ENCODE data around the gene SLC4A4.

SLC4A4 gene

GRCh38 chr4:71348586-71348985 is 9.8 kb downstream of the SLC4A4 start:
- Histone ChIP-seq H3K9ac (no peak overlapping the region), H3K4me3 (no peak overlapping the region), H3K9me3 (replicated peaks in 1 of 11) (no peaks in the 10 kb centered on the region), H3K36me3 (no peaks in the 10 kb centered on the region), H3K27ac (no peak overlapping the region), H3K4me2 (peak overlapping the region in 4 of 11 experiments; percentile 24 to 32 (median 27); a peak in 5 of 22 replicates), H3K4me1 (peaks cover 0 to 6% (median 0%) of the 10 kb centered on the region in 10 experiments; a peak in 2 of 20 replicates), H3K27me3 (no peaks in the 10 kb centered on the region), H4K20me1 (no peaks in the 10 kb centered on the region)
- no peak for TF ChIP-seq Cebpa-rat (IDR thresholded peaks at IDR 0.05)

- no peak overlapping the region for H3K4me3 ChIP-seq
- no peaks in the 10 kb centered on the region for H3K27me3 ChIP-seq
- H3K4me1 ChIP-seq: no peaks in the 10 kb centered on the region
- H3K36me3 ChIP-seq: no peaks in the 10 kb centered on the region
- H3K9ac ChIP-seq: no peak overlapping the region
- no peak for TF ChIP-seq Cebpa-rat (IDR thresholded peaks at IDR 0.05)
- no peak overlapping the region for H3K27ac ChIP-seq
- H3K4me2 ChIP-seq: no peak overlapping the region
- H3K9me3 ChIP-seq (replicated peaks in 1 of 11): no peaks in the 10 kb centered on the region
- H4K20me1 ChIP-seq: no peaks in the 10 kb centered on the region
Measured at GRCh38 chr4:71355045-71355444, 16.2 kb downstream of the SLC4A4 start.

- H3K4me3 ChIP-seq: no peak overlapping the region
- no peaks in the 10 kb centered on the region for H3K4me1 ChIP-seq
- H3K36me3 ChIP-seq: no peaks in the 10 kb centered on the region
- H3K9me3 ChIP-seq (replicated peaks in 1 of 11): no peaks in the 10 kb centered on the region
- no peaks in the 10 kb centered on the region for H3K27me3 ChIP-seq
- TF ChIP-seq Cebpa-rat (IDR thresholded peaks at IDR 0.05): no peak
- H3K9ac ChIP-seq: no peak overlapping the region
- H3K4me2 ChIP-seq: no peak overlapping the region
- H4K20me1 ChIP-seq: no peaks in the 10 kb centered on the region
- no peak overlapping the region for H3K27ac ChIP-seq
Measured at GRCh38 chr4:71355971-71356370, 17.2 kb downstream of the SLC4A4 start.

GRCh38 chr4:71356924-71357663 is 18.3 kb downstream of the SLC4A4 start:
- no peaks in the 10 kb centered on the region for H3K4me1 ChIP-seq
- H3K27me3 ChIP-seq: no peaks in the 10 kb centered on the region
- no peaks in the 10 kb centered on the region for H4K20me1 ChIP-seq
- H3K4me3 ChIP-seq: no peak overlapping the region
- no peak overlapping the region for H3K9ac ChIP-seq
- H3K36me3 ChIP-seq: no peaks in the 10 kb centered on the region
- H3K4me2 ChIP-seq: no peak overlapping the region
- H3K9me3 ChIP-seq (replicated peaks in 1 of 11): no peaks in the 10 kb centered on the region
- H3K27ac ChIP-seq: no peak overlapping the region
- TF ChIP-seq Cebpa-rat (IDR thresholded peaks at IDR 0.05): no peak

GRCh38 chr4:71360844-71361243 is 22.0 kb downstream of the SLC4A4 start:
- Histone ChIP-seq H3K4me3 (no peak overlapping the region), H3K27me3 (no peaks in the 10 kb centered on the region), H3K36me3 (no peaks in the 10 kb centered on the region), H3K9me3 (replicated peaks in 1 of 11) (no peaks in the 10 kb centered on the region), H3K27ac (no peak overlapping the region), H3K4me2 (no peak overlapping the region), H4K20me1 (no peaks in the 10 kb centered on the region), H3K9ac (no peak overlapping the region), H3K4me1 (no peaks in the 10 kb centered on the region)
- no peak for TF ChIP-seq Cebpa-rat (IDR thresholded peaks at IDR 0.05)

GRCh38 chr4:71361476-71361875 is 22.7 kb downstream of the SLC4A4 start:
- H3K27ac ChIP-seq: no peak overlapping the region
- H4K20me1 ChIP-seq: no peaks in the 10 kb centered on the region
- no peaks in the 10 kb centered on the region for H3K36me3 ChIP-seq
- H3K9ac ChIP-seq: no peak overlapping the region
- H3K4me3 ChIP-seq: no peak overlapping the region
- no peak for TF ChIP-seq Cebpa-rat (IDR thresholded peaks at IDR 0.05)
- H3K4me1 ChIP-seq: no peaks in the 10 kb centered on the region
- H3K4me2 ChIP-seq: no peak overlapping the region
- no peaks in the 10 kb centered on the region for H3K27me3 ChIP-seq
- no peaks in the 10 kb centered on the region for H3K9me3 ChIP-seq (replicated peaks in 1 of 11)

- no peak for TF ChIP-seq Cebpa-rat (IDR thresholded peaks at IDR 0.05)
- no peaks in the 10 kb centered on the region for H3K9me3 ChIP-seq (replicated peaks in 1 of 11)
- H3K4me3 ChIP-seq: no peak overlapping the region
- no peaks in the 10 kb centered on the region for H3K36me3 ChIP-seq
- H3K9ac ChIP-seq: no peak overlapping the region
- H3K4me2 ChIP-seq: no peak overlapping the region
- H3K27me3 ChIP-seq: no peaks in the 10 kb centered on the region
- H3K27ac ChIP-seq: no peak overlapping the region
- no peaks in the 10 kb centered on the region for H3K4me1 ChIP-seq
- H4K20me1 ChIP-seq: no peaks in the 10 kb centered on the region
Measured at GRCh38 chr4:71366766-71367165, 27.9 kb downstream of the SLC4A4 start.

GRCh38 chr4:71367546-71367945 is 28.7 kb downstream of the SLC4A4 start:
- H3K4me2 ChIP-seq: no peak overlapping the region
- no peaks in the 10 kb centered on the region for H4K20me1 ChIP-seq
- no peaks in the 10 kb centered on the region for H3K36me3 ChIP-seq
- H3K4me1 ChIP-seq: no peaks in the 10 kb centered on the region
- TF ChIP-seq Cebpa-rat (IDR thresholded peaks at IDR 0.05): no peak
- no peak overlapping the region for H3K4me3 ChIP-seq
- no peak overlapping the region for H3K9ac ChIP-seq
- H3K9me3 ChIP-seq (replicated peaks in 1 of 11): no peaks in the 10 kb centered on the region
- H3K27me3 ChIP-seq: no peaks in the 10 kb centered on the region
- H3K27ac ChIP-seq: no peak overlapping the region

- Histone ChIP-seq H3K27me3 (no peaks in the 10 kb centered on the region), H3K9ac (no peak overlapping the region), H3K4me2 (no peak overlapping the region), H3K36me3 (no peaks in the 10 kb centered on the region), H3K4me1 (no peaks in the 10 kb centered on the region), H3K9me3 (replicated peaks in 1 of 11) (no peaks in the 10 kb centered on the region), H3K27ac (no peak overlapping the region), H3K4me3 (no peak overlapping the region), H4K20me1 (no peaks in the 10 kb centered on the region)
- no peak for TF ChIP-seq Cebpa-rat (IDR thresholded peaks at IDR 0.05)
Measured at GRCh38 chr4:71368906-71369305, 30.1 kb downstream of the SLC4A4 start.

- Histone ChIP-seq H3K27me3 (no peaks in the 10 kb centered on the region), H3K27ac (no peak overlapping the region), H3K4me2 (no peak overlapping the region), H4K20me1 (no peaks in the 10 kb centered on the region), H3K9ac (no peak overlapping the region), H3K9me3 (replicated peaks in 1 of 11) (no peaks in the 10 kb centered on the region), H3K4me3 (no peak overlapping the region), H3K36me3 (no peaks in the 10 kb centered on the region), H3K4me1 (no peaks in the 10 kb centered on the region)
- no peak for TF ChIP-seq Cebpa-rat (IDR thresholded peaks at IDR 0.05)
Measured at GRCh38 chr4:71369536-71369935, 30.7 kb downstream of the SLC4A4 start.

Measured in BLaER1 treated with 17β-estradiol and CSF1 and Interleukin-3, amounts not matched to agents 10 nM and 100 nM (cell line).